ENCODE measurements around the gene CTAGE15.
A peak's percentile ranks its signal among the peaks of the same experiment; 100 is the strongest.
"Not testable (repeated sequence)": the region's sequence is repeated elsewhere in the genome, so short reads cannot be mapped to it uniquely, and the experiment has no call there.

Gene CTAGE15, protein sequence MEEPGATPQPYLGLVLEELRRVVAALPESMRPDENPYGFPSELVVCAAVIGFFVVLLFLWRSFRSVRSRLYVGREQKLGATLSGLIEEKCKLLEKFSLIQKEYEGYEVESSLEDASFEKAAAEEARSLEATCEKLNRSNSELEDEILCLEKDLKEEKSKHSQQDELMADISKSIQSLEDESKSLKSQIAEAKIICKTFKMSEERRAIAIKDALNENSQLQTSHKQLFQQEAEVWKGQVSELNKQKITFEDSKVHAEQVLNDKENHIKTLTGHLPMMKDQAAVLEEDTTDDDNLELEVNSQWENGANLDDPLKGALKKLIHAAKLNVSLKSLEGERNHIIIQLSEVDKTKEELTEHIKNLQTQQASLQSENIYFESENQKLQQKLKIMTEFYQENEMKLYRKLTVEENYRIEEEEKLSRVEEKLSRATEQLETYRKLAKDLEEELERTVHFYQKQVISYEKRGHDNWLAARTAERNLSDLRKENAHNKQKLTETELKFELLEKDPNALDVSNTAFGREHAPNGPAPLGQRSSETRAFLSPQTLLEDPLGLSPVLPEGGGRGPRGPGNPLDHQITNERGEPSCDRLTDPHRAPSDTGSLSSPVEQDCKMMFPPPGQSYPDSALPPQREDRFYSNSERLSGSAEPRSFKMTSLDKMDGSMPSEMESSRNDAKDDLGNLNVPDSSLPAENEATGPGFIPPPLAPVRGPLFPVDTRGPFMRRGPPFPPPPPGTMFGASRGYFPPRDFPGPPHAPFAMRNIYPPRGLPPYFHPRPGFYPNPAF

DNA sequence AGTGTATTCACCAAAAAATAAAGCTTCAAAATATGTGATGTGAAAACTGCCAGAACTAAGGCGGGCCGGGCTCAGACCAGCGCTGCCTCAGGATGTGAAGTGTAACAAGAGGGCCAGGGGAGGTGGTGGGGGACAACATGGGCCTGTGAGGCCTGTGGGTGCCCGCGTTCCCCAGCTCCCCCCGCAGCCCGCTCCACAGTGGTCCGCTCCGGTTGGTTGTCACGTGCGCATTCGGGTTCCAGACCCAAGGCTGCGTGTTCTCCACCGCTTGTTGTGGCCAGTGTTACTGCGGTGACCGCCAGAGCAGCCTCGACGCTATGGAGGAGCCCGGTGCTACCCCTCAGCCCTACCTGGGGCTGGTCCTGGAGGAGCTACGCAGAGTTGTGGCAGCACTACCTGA is at the start of gene CTAGE15:
Gene CTAGE15, plus strand, starts transcription at position 301 of the 400 bp plus-strand sequence. Its CDS starts 17 bp downstream, at position 318.
- not testable (repeated sequence) for DNase-seq (ENCODE audit: low read depth)

DNA sequence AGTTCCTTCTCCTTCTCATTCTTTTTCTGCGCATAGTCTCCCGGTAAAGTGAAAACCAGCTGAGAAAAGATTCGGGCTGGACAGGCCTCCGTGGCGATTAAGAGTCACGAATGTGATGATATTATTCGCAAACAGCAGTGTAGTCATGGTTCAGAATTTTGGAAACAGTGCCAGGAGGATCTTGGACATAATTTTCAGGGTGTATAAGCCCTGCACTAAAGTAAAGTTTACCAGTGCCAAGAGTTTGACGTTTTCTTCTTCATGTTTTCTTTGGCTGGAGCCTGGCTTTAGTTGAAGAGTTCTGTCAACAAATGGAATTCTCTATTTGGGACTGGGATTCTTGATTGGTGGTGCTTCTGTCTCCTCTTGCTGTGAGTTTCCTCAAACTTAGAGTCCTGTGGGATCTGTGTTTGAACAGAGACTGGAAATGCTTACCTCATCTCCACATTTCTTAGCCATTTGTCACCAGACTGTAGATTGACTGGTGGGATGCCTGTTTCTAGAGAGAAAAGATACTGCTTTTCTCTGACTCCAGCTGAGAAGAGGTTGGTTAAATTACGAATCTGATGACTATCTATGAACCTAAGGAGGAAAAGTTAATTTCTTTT is 49.2 kb upstream of the CTAGE15 start:
- not testable (repeated sequence) for DNase-seq (ENCODE audit: low read depth)

DNA sequence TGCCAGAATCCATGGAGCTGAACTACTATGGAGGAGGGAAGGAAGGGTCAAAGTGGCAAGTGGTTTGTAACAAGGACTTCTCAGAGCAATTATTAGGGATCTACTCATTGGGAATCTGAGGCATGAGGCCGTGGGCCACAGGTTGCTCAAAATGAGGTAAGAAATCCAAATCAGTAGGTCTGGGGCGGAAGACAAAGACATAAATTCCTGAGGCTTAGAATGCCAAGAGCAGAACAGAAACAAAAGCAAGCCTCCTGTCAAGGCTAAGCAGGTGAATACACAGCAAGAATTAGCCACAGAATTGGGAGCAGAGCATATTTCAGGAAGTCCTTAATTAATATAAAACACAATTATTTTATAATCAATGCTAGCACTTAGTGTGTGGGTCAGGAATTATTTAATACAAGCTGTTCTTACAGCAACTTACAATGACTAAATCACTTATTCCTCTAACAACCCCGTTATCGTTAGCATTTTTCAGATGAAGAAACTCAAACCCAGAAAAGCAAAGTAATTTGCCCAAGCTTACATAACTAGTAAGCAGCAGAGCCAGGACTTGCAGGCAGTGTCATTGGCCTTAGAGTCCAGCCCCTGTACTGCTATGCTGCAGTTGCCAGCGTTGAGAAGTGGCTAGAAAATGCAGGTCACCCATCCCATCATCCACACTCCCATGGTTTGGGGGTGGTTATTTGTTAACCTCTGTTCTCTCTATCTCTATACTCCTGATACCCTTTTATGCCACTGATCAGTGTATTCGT is 40.3 kb upstream of the CTAGE15 start:
- DNase-seq (ENCODE audit: low read depth) = not testable (repeated sequence)

DNA sequence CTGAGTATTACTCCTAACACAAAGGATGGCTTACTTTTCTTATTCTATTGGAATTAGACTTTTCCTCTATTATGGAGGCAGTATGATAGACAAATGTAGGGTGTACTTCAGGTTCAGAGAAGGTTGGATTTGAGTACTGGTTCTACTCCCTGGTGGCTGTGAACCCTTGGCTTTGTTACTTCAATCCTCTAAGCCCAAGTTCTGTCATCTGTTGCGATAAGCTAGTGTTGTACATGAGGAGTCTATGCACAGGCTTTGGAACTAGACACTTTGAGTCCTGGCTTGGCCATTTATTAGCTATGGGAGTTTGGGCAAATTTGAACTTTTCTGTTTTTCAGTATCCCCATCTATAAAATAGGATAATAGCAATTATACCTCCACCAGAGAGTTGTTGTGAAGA is 39.7 kb upstream of the CTAGE15 start:
- not testable (repeated sequence) for DNase-seq (ENCODE audit: low read depth)

DNA sequence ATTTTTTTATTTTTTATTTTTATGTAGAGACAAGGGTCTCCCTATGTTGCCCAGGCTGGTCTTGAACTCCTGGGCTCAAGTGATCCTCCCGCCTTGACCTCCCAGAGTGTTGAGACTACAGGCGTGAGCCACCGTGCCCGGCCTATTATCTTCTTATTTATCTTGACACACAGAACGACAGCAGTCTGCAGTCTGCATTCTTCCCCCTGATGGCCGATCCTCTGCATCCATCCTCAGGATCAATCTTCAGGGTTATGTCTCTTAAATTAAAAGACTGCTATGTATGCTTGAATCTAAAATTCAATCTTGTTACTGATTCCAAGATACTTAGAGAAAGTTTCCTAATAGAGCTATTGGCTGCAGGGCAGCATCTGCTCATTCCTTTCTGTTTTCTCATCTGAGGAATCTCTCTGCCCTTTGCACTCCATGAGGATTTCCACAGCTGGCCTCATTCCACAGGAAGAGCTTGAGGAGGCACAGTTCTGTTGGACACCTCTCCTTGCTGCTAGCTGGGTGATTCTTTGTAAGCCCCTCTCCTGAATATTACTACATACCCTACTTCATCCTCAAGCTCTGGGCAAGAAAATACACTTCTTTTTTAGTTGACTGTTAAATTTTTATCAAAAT is 38.3 kb upstream of the CTAGE15 start:
- not testable (repeated sequence) for DNase-seq (ENCODE audit: low read depth)

DNA sequence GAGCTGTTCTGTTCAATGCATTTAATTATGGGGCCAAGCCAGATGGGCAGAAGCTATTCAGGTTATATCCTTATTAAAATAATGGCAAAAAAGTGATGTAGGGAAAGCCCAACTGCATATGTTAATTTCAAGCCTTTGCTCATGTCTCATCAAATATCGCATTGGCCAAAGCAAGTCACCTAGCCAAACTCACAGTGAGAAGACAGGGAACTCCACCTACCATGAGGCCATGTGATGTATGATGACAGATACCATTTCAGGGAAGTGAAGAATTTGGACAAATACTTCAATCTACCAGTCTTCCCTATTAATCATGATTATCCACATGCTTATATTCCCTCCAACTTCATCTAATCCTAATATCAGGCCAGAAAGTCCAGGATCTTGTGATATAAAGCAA is 35.2 kb upstream of the CTAGE15 start:
- DNase-seq (ENCODE audit: low read depth) = not testable (repeated sequence)

DNA sequence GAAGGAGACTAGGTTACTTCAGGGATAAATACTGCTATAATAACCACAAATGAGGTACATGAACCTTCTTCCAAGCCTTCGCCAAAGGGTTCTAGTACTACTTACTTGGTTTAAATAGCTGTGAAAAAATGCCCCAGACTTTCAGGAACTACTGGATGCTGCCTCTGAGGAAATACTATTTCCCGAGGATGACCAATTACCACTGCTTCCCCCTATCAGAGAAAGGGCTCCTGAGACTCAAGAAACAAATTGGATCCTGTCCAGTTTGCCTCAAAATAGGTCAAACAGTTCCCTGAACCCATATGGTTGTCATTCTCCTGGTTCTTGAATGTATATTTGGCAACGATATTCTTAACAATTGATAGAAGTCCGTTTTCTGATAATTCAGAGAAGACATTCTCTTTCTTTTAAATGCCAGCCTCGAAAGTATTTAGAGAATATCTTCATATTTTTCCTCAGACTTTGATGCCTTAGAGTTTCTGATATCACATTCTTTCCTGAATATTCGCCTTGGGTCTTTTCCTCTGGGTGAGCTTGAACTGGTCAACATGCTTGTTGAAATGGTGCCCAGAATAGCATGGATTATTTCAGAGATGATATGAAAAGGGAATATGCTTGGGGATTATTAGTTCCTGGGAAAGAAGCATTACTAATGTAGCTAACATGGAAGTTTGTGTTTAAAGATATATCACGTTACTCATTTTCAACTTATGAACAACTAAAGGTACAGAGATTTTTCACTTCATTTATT is 28.1 kb upstream of the CTAGE15 start:
- not testable (repeated sequence) for DNase-seq (ENCODE audit: low read depth)

DNA sequence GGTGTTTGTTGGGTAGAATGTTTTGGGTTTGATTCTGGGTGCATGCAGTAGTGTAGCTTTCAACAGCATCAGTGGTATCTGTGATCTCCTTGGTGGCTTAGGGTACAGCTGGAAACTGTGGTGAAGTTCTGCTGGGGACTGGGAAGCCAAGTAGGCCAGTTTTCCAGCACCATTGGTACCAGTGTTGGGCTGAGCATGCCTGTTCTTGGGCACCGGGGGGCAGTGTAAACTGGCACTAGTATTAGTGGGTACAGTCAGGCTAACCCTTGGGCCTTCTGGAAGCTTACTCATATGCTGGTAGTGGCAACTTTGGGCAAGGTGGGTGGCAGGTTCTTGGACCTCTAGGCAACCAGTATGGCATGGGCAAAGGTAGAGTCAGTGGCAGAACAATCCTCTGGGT is 15.6 kb upstream of the CTAGE15 start:
- DNase-seq (ENCODE audit: low read depth) = not testable (repeated sequence)

DNA sequence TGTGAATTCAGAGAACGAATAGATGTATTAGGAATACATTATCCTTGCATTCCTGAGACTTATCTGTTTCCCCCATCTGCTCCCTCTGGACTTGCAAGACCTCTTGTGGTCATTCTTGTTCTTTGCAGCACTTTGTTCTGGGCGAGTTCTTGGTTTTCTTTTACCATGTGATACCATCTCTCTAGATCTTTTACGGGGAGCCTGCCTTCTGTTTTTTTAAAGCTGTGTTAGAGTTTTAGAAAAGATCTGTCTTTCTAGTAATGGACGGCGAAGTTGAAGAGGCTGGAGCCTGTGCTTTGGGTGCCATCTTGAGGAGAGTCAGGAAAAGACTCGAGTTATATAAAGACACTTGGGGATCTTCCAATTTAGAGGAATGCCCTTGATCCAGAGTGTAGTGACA is 8.3 kb upstream of the CTAGE15 start:
- not testable (repeated sequence) for DNase-seq (ENCODE audit: low read depth)

DNA sequence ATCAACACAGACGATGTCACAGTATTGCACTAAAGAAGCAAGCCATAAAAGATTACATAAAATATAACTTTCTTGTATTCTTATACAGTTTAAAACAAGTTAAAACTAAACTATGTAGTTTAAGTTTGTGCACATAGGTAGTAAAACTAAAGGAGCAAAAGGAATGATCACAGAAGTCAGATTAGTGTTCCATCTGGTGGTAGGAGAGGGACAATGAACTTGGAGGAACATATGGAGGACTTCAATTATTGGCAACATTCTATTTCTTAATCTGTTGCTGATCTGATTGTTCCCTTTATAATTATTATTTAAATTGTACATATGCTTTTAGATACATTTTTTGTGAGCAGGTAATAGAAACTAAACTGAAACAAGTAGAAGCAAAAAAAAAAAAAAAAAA is 5.6 kb upstream of the CTAGE15 start:
- DNase-seq (ENCODE audit: low read depth) = not testable (repeated sequence)

DNA sequence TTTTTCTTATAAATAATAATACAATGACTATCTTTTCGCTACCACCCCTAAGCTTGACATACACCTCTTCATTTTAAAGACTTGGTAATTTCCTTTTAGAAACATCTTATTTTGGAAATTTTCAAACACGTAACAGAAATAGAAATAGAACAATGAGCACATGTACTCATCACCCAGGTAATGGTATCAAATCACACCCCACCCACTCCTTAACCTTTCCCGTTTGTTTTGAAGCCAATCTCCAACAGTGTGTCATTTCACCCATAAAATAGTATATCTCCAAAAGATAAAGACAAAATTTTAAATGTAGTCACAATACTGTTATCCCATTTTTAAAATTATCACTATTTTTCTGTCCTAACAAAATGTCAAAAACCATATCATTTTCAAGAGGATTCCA is 16.6 kb downstream of the CTAGE15 start:
- not testable (repeated sequence) for DNase-seq (ENCODE audit: low read depth)

DNA sequence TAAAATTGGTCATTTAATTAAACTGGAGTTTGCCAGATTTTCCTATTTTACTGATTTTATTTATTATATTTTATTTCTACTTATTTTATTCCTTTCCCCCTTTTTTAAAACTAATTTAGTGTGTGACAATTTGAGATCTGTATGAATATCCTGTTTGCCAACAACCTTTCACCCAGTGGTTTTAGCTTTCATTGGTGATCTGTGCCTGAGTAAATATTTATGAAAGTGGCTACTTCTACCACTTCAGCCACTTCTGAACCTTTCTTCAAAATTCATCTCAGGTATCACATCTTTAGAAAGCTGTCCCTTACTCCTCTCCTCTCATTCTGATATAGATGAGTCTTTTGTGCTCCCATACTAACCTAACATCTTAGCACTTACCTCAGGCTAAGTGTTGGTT is 18.3 kb downstream of the CTAGE15 start:
- not testable (repeated sequence) for DNase-seq (ENCODE audit: low read depth)

DNA sequence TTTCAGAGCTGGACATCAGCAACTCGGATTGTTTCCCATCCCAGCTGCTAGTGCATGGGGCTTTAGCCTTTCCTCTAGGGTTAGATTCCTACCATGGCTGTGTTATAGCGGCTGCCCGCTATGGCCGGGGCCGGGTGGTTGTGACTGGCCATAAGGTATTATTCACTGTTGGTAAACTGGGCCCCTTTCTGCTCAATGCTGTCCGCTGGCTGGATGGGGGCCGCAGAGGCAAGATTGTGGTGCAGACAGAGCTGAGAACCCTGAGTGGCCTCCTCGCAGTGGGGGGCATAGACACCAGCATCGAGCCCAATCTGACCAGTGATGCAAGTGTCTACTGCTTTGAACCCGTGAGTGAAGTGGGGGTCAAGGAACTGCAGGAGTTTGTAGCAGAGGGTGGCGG is 26.5 kb downstream of the CTAGE15 start:
- DNase-seq (ENCODE audit: low read depth) = not testable (repeated sequence)

DNA sequence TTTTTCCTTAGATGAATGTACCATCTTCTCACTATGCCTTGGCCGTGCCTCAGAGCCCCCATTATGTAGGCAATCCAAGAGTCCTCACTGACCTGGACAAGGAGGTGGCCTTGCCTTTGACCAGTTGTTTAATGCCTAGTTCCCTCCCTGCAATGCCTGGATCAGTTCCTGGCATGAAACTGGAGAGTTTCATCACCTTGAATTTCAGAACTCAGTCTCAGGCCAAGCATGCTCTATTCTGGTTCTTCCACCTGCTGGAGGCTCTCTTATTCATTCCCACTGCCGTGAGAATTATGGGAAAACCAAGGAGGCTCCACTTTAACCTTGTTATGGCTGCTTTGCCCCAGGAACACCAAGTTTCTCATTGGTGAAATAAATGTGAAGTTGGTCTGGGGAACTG is 31.9 kb downstream of the CTAGE15 start:
- not testable (repeated sequence) for DNase-seq (ENCODE audit: low read depth)

DNA sequence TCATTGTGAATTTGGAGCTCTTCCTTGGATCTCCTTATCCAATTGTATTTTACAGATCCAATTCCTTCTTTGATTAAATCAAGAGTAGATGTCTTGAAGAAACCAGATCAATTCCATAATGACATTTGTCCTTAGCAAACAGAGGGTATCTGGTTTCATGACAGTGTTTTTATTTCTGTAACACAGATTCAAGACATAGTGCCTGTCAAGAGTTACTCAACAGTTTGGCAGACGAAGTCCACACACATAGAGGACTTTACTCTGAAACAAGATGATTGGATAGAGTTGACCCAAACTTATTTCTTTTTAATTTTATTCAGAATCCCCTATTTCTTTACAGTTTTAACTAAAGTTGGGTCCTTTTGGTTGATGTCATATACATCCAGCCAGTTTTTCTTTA is 34.5 kb downstream of the CTAGE15 start:
- not testable (repeated sequence) for DNase-seq (ENCODE audit: low read depth)

DNA sequence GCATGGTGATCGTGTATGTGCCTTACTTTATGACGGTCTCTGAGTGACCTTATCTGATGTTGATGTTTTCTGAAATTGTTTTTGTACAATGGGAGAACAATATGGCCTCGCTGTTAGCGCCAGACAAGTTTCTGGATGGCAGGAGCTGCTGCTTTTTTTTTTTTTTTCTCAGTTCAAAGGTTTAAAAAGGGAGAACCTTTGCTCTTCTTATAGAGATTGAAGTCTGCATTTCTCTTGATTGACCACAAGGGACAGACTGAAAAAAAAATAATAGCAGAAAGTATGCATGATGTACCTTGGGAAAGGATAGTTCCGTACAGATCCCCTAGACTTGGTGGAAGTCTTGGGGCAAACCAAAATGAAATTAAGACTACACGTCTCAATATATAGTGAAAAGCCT is 43.9 kb downstream of the CTAGE15 start:
- DNase-seq (ENCODE audit: low read depth) = not testable (repeated sequence)

DNA sequence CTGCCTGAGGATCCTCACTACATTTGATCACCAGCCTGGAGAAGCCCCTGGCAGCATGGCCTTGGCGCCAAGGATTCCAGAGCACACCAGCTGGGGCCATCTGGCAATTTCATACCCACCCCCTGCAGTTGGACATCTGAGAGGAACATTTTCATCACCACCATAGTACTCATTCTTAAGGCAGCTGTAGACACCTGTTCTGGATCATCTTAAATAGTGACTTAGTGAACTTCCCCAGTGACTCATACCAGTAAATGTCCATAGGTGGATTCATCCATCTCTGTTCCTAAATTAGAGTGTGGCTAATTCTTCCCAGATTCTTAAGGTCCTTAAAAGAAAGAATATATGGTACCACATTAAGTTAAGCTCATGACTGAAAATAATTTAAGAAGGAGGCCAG is 45.6 kb downstream of the CTAGE15 start:
- not testable (repeated sequence) for DNase-seq (ENCODE audit: low read depth)

DNA sequence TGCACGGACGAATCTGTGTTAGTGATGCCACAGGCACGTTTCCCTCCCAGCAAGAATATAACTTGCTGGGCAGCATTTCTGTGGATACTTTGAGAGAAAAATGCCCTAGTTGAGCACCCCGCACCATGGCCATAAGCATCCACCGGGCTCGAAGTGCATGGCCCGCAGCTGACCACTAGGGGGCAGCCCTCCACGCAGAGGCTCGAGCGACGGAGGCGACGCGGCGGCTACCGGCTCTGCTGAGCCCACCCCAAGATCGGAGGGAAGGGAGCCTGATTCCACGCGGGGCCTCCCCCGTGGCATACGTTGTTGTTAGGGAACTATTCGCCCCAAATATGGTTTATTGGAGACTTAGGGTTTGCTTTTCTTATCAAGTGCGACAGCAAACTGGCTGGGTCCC is 48.5 kb downstream of the CTAGE15 start:
- DNase-seq (ENCODE audit: low read depth) = not testable (repeated sequence)

DNA sequence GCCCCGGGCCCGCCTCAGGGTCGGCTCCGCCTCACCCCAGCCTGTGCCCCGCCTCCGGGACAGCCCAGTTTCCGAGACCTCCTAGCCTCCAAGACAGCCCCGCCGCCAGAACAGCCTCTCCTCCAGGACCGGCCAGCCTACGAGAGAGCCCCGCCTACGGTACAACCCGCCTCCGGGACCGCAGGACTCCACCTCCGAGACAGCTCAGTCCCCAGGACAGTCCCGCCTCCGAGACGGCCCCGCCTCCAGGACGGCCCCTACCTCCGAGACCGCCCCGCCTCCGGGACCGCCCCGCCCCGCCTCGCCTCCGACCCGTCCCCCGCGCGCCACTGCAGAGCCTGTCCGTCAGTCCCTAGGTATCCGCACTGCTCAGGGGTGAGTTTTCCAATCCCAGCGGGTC is 49.0 kb downstream of the CTAGE15 start, which contains the start of gene TCAF2:
Gene TCAF2, plus strand, starts transcription at position 329 of the 400 bp plus-strand sequence.
- peak; percentile 51 for DNase-seq (ENCODE audit: low read depth)

DNA sequence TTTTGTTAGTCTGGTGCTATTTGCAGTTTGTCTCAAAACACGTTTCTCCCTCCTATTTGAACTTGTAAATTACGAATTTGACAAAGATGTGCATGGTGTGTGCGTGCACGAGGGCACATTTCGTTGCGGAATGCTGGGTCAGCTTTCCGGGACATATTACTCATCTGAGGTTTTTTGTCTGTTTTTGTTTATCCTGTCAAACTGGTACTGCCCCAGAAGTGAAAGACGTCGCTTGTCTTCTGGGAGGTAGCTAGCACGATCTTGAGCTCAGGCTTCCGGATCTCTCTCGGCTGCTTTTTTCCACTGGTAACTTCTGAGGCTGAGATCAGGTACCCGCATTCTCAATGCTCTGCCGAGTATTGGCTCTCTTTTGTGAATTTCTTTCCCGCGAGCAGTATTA is 49.6 kb downstream of the CTAGE15 start:
- DNase-seq (ENCODE audit: low read depth) = not testable (repeated sequence)
